HEK293T (cell line): ENCODE measurements around the gene FAM89A.

Experiments
- BHLHE40 ChIP-seq: fragments of 450-650 bp; IDR thresholded peaks from 2 replicates; pipeline ENCODE4 v1.6.1; 2016; ENCODE audit warnings: mild to moderate bottlenecking, moderate library complexity, borderline replicate concordance
- FOXA1 ChIP-seq: fragments of 450-650 bp; IDR thresholded peaks from 2 replicates; pipeline ENCODE4 v1.6.1; 2016; ENCODE audit warnings: mild to moderate bottlenecking
- FOXM1 ChIP-seq: fragments of 450-650 bp; IDR thresholded peaks from 2 replicates; pipeline ENCODE4 v1.6.1; 2017; ENCODE audit warnings: mild to moderate bottlenecking, borderline replicate concordance
- PKNOX1 ChIP-seq: fragments of 450-650 bp; IDR thresholded peaks from 2 replicates; pipeline ENCODE4 v1.6.1; 2016

- TF ChIP-seq BHLHE40 (no peak), PKNOX1 (no peak), FOXM1 (no peak), FOXA1 (no peak)
Measured at GRCh38 chr1:231064418-231064817, 24.4 kb upstream of the FAM89A start.
